Ascending aorta (tissue), 2 donors: ENCODE measurements around the gene RNF224. TPM values are rescaled to one million over a fixed set of nuclear protein-coding genes. Genes with fewer than 3 reads are reported as not detected.
A peak's percentile ranks its signal among the peaks of the same experiment; 100 is the strongest.

ENCODE experiments used
- DNase-seq, 2 donors: peaks; one replicate each; pipeline ENCODE4 v3.0.0-alpha.2; 2019; ENCODE audit warnings: low spot score in 2 of 2
- H3K27ac ChIP-seq, 2 donors: fragments of 200-600 bp; sonication (generic); one replicate each; pipeline ENCODE4 v1.5.1; 2016 to 2017; ENCODE audit warnings: mild to moderate bottlenecking in 1 of 2
- H3K27me3 ChIP-seq: fragments of 200-600 bp; sonication (generic); one replicate; pipeline ENCODE4 v1.5.1; 2017
- H3K36me3 ChIP-seq, 2 donors: fragments of 200-600 bp; sonication (generic); one replicate each; pipeline ENCODE4 v1.5.1; 2016
- H3K4me1 ChIP-seq, 2 donors: fragments of 200-600 bp; sonication (generic); one replicate each; pipeline ENCODE4 v1.5.1; 2016 to 2017; ENCODE audit warnings: mild to moderate bottlenecking in 1 of 2
- H3K4me3 ChIP-seq, 2 donors: fragments of 200-600 bp; sonication (generic); one replicate each; pipeline ENCODE4 v1.5.1; 2016 to 2017; ENCODE audit warnings: mild to moderate bottlenecking in 1 of 2
- H3K9me3 ChIP-seq, 2 donors: fragments of 200-600 bp; sonication (generic); one replicate each; pipeline ENCODE4 v1.5.1; 2016
- intact Hi-C: fragments of 100-400 bp; cut with DNase I; formaldehyde crosslinking; loops from one replicate; pipeline ENCODE4 v1.15.1; 2023
- total RNA-seq: library from RNA; depleted of rRNA; stranded (reverse); fragments of >200 nt; gene quantifications from one replicate; pipeline ENCODE4 v1.1.0, GENCODE V29; 2016
- TF ChIP-seq, protein P1 (sequence below), 3 experiments: fragments of 200-600 bp in 2 of 3; fragments of 450-650 bp in 1 of 3; sonication (generic) in 2 of 3; IDR thresholded peaks; one replicate each; pipeline ENCODE4 v1.5.1; 2016 to 2019; ENCODE audit warnings: antibody characterized with exemption in 3 of 3, mild to moderate bottlenecking in 1 of 3, moderate library complexity in 1 of 3

The RNF224 gene
- total RNA-seq, 1 donor from 2014 or later = not detected

DNA sequence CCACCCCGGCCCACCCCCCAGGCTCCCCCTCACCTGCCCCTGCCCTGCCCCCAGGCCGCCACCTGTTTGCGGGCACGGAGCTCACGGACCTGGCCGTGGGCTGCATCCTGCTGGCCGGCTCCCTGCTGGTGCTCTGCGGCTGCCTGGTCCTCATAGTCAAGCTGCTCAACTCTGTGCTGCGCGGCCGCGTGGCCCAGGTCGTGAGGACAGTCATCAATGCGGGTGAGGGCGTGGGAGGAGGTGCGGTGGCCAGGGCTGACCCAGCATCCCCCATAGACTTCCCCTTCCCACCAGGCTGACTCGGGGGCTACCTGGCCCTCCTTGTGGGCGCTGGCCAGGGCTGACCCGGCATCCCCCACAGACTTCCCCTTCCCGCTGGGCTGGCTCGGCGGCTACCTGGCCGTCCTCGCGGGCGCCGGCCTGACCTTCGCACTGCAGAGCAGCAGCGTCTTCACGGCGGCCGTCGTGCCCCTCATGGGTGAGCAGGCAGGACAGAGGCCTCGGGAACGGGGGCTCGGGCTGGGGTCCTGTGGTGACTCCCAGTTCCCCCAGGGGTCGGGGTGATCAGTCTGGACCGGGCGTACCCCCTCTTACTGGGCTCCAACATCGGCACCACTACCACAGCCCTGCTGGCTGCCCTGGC is 6.9 kb downstream of the RNF224 start:
- H3K4me1 ChIP-seq = peaks cover 0 to 10% of the 10 kb centered on the region in 2 donors
- no peaks in the 10 kb centered on the region for H3K36me3 ChIP-seq
- H3K9me3 ChIP-seq = no peaks in the 10 kb centered on the region
- H3K27ac ChIP-seq = no peak overlapping the region
- DNase-seq = no peak
- no peak overlapping the region for H3K4me3 ChIP-seq
- TF ChIP-seq, protein P1, sequence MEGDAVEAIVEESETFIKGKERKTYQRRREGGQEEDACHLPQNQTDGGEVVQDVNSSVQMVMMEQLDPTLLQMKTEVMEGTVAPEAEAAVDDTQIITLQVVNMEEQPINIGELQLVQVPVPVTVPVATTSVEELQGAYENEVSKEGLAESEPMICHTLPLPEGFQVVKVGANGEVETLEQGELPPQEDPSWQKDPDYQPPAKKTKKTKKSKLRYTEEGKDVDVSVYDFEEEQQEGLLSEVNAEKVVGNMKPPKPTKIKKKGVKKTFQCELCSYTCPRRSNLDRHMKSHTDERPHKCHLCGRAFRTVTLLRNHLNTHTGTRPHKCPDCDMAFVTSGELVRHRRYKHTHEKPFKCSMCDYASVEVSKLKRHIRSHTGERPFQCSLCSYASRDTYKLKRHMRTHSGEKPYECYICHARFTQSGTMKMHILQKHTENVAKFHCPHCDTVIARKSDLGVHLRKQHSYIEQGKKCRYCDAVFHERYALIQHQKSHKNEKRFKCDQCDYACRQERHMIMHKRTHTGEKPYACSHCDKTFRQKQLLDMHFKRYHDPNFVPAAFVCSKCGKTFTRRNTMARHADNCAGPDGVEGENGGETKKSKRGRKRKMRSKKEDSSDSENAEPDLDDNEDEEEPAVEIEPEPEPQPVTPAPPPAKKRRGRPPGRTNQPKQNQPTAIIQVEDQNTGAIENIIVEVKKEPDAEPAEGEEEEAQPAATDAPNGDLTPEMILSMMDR (IDR thresholded peaks at IDR 0.05) = no peak
- intact Hi-C loops = no loop called here
- H3K27me3 ChIP-seq = no peaks in the 10 kb centered on the region

DNA sequence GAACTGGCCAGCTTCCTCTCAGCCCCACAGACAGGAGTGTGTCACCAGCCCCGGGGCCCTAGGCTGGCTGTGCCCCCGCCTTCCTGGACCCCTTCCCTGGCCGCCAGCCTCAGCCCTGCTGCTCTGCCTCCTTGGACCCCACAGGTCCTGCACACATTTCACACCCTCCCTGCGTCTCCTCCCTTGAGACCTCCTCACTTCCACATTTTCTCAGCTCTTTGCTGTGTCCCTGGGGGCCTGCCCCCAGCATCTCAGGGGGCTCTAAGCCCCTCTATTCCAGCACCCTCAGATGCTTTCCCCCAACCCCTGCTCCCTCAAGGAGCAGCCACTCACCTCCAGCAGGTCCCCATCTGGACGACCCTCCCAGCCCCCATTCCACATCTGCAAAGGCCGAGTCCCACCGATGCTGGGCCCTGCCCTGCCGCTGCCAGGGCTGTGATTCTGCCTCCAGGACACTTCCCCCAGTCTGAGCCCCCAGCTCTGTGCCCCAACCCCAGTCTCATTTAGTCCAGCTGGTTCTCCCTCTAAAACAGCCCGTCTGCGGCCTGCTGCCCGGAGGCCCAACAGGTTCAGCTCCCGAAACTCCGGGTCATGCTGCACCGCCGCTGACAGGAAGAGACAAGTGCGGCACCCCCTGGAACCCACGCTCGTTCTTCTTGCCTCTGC is 7.6 kb downstream of the RNF224 start:
- Histone ChIP-seq H3K36me3 (no peaks in the 10 kb centered on the region), H3K27ac (no peak overlapping the region), H3K4me3 (no peak overlapping the region), H3K9me3 (no peaks in the 10 kb centered on the region), H3K4me1 (peaks cover 0 to 16% of the 10 kb centered on the region in 2 donors), H3K27me3 (no peaks in the 10 kb centered on the region)
- intact Hi-C loops = no loop called here
- TF ChIP-seq, protein P1 (IDR thresholded peaks at IDR 0.05) = no peak
- DNase-seq = no peak

DNA sequence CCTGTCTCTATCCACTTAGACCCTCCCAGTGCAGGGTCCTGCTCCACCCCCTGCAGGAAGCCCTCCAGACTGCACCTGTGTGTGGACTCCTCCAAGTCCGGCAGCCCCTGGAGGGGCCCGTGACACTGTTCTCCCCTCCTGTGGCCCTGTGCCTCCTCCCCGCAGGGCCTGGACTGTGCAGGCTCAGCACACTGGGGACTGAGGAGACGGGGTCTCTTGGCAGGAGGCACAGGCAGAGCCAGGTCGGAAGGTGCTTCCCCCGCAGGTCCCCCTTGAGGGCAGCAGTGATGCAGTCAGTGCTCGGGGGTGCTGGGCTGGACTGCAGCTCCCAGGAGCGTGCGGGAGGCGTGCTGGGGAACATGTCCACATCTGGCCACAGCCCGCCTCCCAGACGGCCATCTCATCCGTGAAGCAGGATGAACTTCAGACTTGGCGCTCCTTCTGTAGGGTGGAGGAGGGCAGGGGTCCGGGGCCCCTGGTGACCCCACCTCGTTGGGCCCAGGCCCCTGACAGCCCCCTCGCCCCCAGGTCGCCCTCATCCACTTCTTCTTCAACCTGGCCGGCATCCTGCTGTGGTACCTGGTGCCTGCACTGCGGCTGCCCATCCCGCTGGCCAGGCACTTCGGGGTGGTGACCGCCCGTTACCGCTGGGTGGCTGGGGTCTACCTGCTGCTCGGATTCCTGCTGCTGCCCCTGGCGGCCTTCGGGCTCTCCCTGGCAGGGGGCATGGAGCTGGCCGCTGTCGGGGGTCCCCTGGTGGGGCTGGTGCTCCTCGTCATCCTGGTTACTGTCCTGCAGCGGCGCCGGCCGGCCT is 8.3 kb downstream of the RNF224 start:
- Histone ChIP-seq H3K36me3 (no peaks in the 10 kb centered on the region), H3K27me3 (no peaks in the 10 kb centered on the region), H3K4me3 (peak overlapping the region in 1 of 2 donors; percentile 32), H3K9me3 (no peaks in the 10 kb centered on the region), H3K4me1 (peaks cover 0 to 17% of the 10 kb centered on the region in 2 donors), H3K27ac (no peak overlapping the region)
- TF ChIP-seq, protein P1 (IDR thresholded peaks at IDR 0.05) = no peak
- DNase-seq = no peak
- intact Hi-C loops = no loop called here

DNA sequence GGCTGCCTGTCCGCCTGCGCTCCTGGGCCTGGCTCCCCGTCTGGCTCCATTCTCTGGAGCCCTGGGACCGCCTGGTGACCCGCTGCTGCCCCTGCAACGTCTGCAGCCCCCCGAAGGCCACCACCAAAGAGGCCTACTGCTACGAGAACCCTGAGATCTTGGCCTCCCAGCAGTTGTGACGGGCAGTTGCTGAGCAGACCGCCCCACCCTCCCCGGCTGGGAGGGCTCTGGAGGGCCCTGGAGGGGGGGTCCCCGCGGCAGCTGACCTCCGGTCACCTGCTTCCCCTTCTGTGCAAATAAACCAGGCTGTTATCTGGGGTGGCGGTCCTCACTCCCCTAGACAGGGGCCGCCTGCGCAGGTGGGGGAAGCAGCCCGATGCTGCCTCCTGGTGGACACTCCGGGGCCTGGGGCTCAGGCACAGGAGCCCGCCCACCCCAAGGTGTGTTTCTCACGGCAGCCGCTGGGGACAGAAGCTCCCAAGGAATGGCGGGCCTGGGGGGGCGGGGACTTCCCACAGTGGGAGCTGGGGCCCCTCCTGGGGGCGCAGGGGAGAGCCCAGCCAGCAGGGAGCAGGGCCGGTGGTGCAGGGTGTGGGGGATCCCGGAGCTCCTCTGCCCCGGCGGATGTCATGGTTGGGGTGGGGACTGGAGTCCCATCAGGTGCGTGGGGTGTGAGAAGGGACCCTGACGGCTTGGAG is 9.1 kb downstream of the RNF224 start:
- H3K9me3 ChIP-seq = no peaks in the 10 kb centered on the region
- peak; percentile 29 to 90 for DNase-seq
- TF ChIP-seq, protein P1 (IDR thresholded peaks at IDR 0.05) = peak; percentile 94 to 99 (median 99)
- peak overlapping the region in 1 of 2 donors; percentile 32 for H3K4me3 ChIP-seq
- H3K36me3 ChIP-seq = no peaks in the 10 kb centered on the region
- H3K27me3 ChIP-seq = no peaks in the 10 kb centered on the region
- no peak overlapping the region for H3K27ac ChIP-seq
- peaks cover 0 to 17% of the 10 kb centered on the region in 2 donors for H3K4me1 ChIP-seq
- intact Hi-C loops = no loop called here

DNA sequence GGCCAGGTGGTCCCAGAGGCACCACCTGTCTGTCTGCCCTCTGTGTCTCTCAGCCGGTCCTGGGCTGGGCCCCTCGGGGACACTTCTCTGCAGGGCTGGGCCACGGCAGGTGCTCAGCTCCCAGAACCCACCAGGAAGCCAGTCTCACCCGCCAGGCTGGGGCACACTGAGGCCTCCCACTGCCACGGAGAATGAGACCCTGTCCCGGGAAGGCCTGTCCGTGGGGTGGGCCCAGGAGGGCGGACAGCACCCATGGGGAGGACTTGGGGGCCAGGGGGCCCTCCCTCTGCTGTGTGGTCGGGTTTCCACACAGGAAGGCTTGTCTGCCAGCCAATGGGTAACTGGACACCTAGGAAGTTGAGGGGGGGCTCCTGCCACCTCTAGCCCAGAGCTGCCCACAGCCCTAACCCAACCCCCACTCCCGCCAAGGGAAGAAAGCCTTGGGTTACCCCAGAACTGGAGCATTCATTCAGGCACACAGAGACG is 9.7 kb downstream of the RNF224 start:
- Histone ChIP-seq H3K27ac (no peak overlapping the region), H3K4me1 (peaks cover 1 to 19% of the 10 kb centered on the region in 2 donors), H3K27me3 (no peaks in the 10 kb centered on the region), H3K9me3 (no peaks in the 10 kb centered on the region), H3K4me3 (no peak overlapping the region), H3K36me3 (no peaks in the 10 kb centered on the region)
- intact Hi-C loops = no loop called here
- TF ChIP-seq, protein P1 (IDR thresholded peaks at IDR 0.05) = no peak
- DNase-seq = no peak
